GM12878 (cell line): Measurements from ENCODE around the gene ITGA4. TPM values are rescaled to one million over a fixed set of nuclear protein-coding genes. Genes with fewer than 3 reads are reported as not detected.

Experiments
- ATAC-seq: fragments of 200-7000 bp; cut with Tn5 transposase; 3 replicates; pipeline ENCODE4 v1.9.1; 2020; ENCODE audit warnings: mild to moderate bottlenecking, moderate library complexity
- BruUV-seq: library from RNA; stranded (reverse); fragments of 400-500 nt; replicated peaks from 2 replicates; lab custom pipeline; 2021; lab: Mats Ljungman, UMichigan
- CTCF ChIA-PET: fragments of 300-600 bp; sonication (Branson Sonifier 250); formaldehyde crosslinking; extraction: SDS; loops from one replicate; lab custom pipeline; 2021; ENCODE audit warnings: inconsistent platforms; lab: Yijun Ruan, JAX
- POLR2A ChIA-PET: fragments of 350-600 bp; formaldehyde crosslinking; extraction: SDS; loops from one replicate; lab custom pipeline; 2021; ENCODE audit warnings: inconsistent platforms; lab: Charles Lee
- RAD21 ChIA-PET: fragments of 300-600 bp; sonication (Branson Sonifier 250); formaldehyde crosslinking; loops from one replicate; lab custom pipeline; 2023; ENCODE audit warnings: antibody characterized with exemption; ENCODE audit not compliant: unreplicated experiment; lab: Charles Lee
- SMC1A ChIA-PET: fragments of 300-600 bp; sonication (Branson Sonifier 250); formaldehyde crosslinking; loops from one replicate; lab custom pipeline; 2023; ENCODE audit not compliant: unreplicated experiment, uncharacterized antibody; lab: Charles Lee
- DNase-seq: peaks from one replicate; pipeline ENCODE4 v3.0.0-alpha.2; 2011; ENCODE audit warnings: low read depth, low spot score
- FAIRE-seq: peaks from 3 replicates; lab custom pipeline; 2011; peaks lifted over from hg19 to GRCh38; lab: Jason Lieb, UNC
- H2AFZ ChIP-seq: 2 replicates; pipeline ENCODE4 v1.6.0; 2011; ENCODE audit warnings: low read depth, low read length, control low read depth; ENCODE audit not compliant: control insufficient read depth
- H3K27ac ChIP-seq: 2 replicates; pipeline ENCODE4 v1.5.1; 2011; ENCODE audit warnings: control low read depth; ENCODE audit not compliant: control insufficient read depth, insufficient read depth
- H3K27me3 ChIP-seq, 2 experiments: replicated peaks in 1 of 2; 2 replicates each; pipeline versions ENCODE4 v1.6.0 to v1.6.1; 2011; ENCODE audit warnings: low read length in 1 of 2; ENCODE audit not compliant: control insufficient read depth in 2 of 2, insufficient read depth in 2 of 2
- H3K36me3 ChIP-seq, 2 experiments: 2 replicates each; pipeline ENCODE4 v1.5.1; 2011; ENCODE audit warnings: low read length in 1 of 2; ENCODE audit not compliant: control insufficient read depth in 2 of 2, insufficient read depth in 2 of 2
- H3K4me1 ChIP-seq: 2 replicates; pipeline ENCODE4 v1.6.1; 2011; ENCODE audit warnings: mild to moderate bottlenecking, low read length, moderate library complexity, mixed read lengths; ENCODE audit not compliant: control insufficient read depth, insufficient read depth
- H3K4me2 ChIP-seq: 2 replicates; pipeline ENCODE4 v1.6.0; 2011; ENCODE audit warnings: control low read depth; ENCODE audit not compliant: control insufficient read depth, insufficient read depth
- H3K4me3 ChIP-seq: fragments of 200-600 bp; sonication (generic); 2 replicates; pipeline ENCODE4 v1.5.1; 2016
- H3K79me2 ChIP-seq: 2 replicates; pipeline ENCODE4 v1.6.0; 2011; ENCODE audit warnings: low read length; ENCODE audit not compliant: control insufficient read depth, insufficient read depth
- H3K9ac ChIP-seq: 2 replicates; pipeline ENCODE4 v1.8.0; 2011; ENCODE audit warnings: low read length, control low read depth, mixed read lengths; ENCODE audit not compliant: control insufficient read depth, insufficient read depth
- H3K9me3 ChIP-seq: replicated peaks from 3 replicates; pipeline ENCODE4 v1.5.1; 2011; ENCODE audit warnings: mild to moderate bottlenecking, low read length; ENCODE audit not compliant: control insufficient read depth, insufficient read depth
- H4K20me1 ChIP-seq: 2 replicates; pipeline ENCODE4 v1.6.0; 2011; ENCODE audit not compliant: control insufficient read depth, insufficient read depth
- ATF7 ChIP-seq: fragments of 450-650 bp; IDR thresholded peaks from 2 replicates; pipeline ENCODE4 v1.6.1; 2016; ENCODE audit warnings: low read depth, mild to moderate bottlenecking
- CBX3 ChIP-seq: fragments of 200-600 bp; sonication (generic); IDR thresholded peaks from 2 replicates; pipeline ENCODE4 v1.6.1; 2016; ENCODE audit warnings: low read depth, borderline replicate concordance
- GABPA ChIP-seq: IDR thresholded peaks from 2 replicates; pipeline ENCODE4 v1.6.1; 2014; ENCODE audit warnings: antibody characterized with exemption, low read depth, mild to moderate bottlenecking, inconsistent platforms
- JUND ChIP-seq: IDR thresholded peaks from 2 replicates; pipeline ENCODE4 v1.6.1; 2012; ENCODE audit warnings: low read depth, mild to moderate bottlenecking, low read length, improper control_type of control experiment, moderate library complexity
- LARP7 ChIP-seq: fragments of 450-650 bp; IDR thresholded peaks from 2 replicates; pipeline ENCODE4 v1.6.1; 2017; ENCODE audit warnings: mild to moderate bottlenecking
- MTA3 ChIP-seq: IDR thresholded peaks from 2 replicates; pipeline ENCODE4 v1.6.1; 2012; ENCODE audit warnings: low read length, inconsistent platforms, borderline replicate concordance
- PAX8 ChIP-seq: fragments of 450-650 bp; IDR thresholded peaks from 2 replicates; pipeline ENCODE4 v1.6.1; 2017; ENCODE audit warnings: mild to moderate bottlenecking, moderate library complexity
- RBBP5 ChIP-seq: fragments of 200-600 bp; sonication (generic); conservative IDR thresholded peaks from 2 replicates; pipeline ENCODE4 v1.6.1; 2016
- SIX5 ChIP-seq: IDR thresholded peaks from 2 replicates; pipeline ENCODE4 v1.6.1; 2011; ENCODE audit warnings: mild to moderate bottlenecking, low read depth, low read length, moderate library complexity; ENCODE audit not compliant: severe bottlenecking
- STAT1 ChIP-seq: fragments of 450-650 bp; conservative IDR thresholded peaks from 2 replicates; pipeline ENCODE4 v1.6.1; 2014; ENCODE audit warnings: antibody characterized with exemption, mild to moderate bottlenecking
- ZBED1 ChIP-seq: IDR thresholded peaks from 2 replicates; pipeline ENCODE4 v1.6.1; 2016; ENCODE audit warnings: borderline replicate concordance
- ZNF384 ChIP-seq: IDR thresholded peaks from 2 replicates; pipeline ENCODE4 v1.6.1; 2012; ENCODE audit warnings: low read depth, mild to moderate bottlenecking, low read length, improper control_type of control experiment, borderline replicate concordance
- WGBS: methylation state at CpG from one replicate; pipeline ENCODE4 v1.1.6; 2016; ENCODE audit warnings: low lambda C conversion rate; ENCODE audit not compliant: insufficient replicate concordance, insufficient coverage; ENCODE audit errors: missing lambda C conversion rate; 5-methylcytosine and 5-hydroxymethylcytosine counted together
- in situ Hi-C: fragments of 300-500 bp; cut with MboI; formaldehyde crosslinking; loops from 9 replicates; pipeline ENCODE4 v1.14.3; 2018; ENCODE audit warnings: mixed read lengths
- intact Hi-C: fragments of 100-400 bp; cut with micrococcal nuclease; formaldehyde crosslinking; loops from one replicate; pipeline ENCODE4 v1.14.2; 2022; ENCODE audit not compliant: unreplicated experiment
- polyA plus RNA-seq, 11 experiments: library from polyadenylated mRNA; depleted of rRNA in 4 of 11; unstranded in 6 of 11; stranded (reverse) in 5 of 11; fragments of >200 nt; fragmentation: Nextera tagmentation in 4 of 11; fragmentation: Illumina TruSeq in 1 of 11; extraction: Ambion mirVana in 4 of 11; extraction: Trizol in 1 of 11; gene quantifications; 1 replicate in 1 of 11; 2 replicates in 10 of 11; pipeline versions ENCODE4 v1.2.1 to v1.2.3, GENCODE V29; 2011 to 2016; ENCODE audit warnings: inconsistent platforms in 2 of 11, missing spikeins in 2 of 11, low read depth in 1 of 11
- total RNA-seq, 4 experiments: library from RNA; depleted of rRNA in 3 of 4; stranded (reverse); fragments of >200 nt in 3 of 4; fragmentation: Illumina TruSeq in 1 of 4; extraction: Trizol in 1 of 4; gene quantifications; 2 replicates each; pipeline versions ENCODE4 v1.2.1 to v1.2.3, GENCODE V29; 2013 to 2021
- TF ChIP-seq, protein P1 (sequence below): fragments of 450-650 bp; IDR thresholded peaks from 2 replicates; pipeline ENCODE4 v1.6.1; 2017; ENCODE audit warnings: borderline replicate concordance
- TF ChIP-seq, protein P2 (sequence below): IDR thresholded peaks from 2 replicates; pipeline ENCODE4 v1.6.1; 2011; ENCODE audit warnings: mild to moderate bottlenecking, low read depth, low read length, moderate library complexity; ENCODE audit not compliant: insufficient replicate concordance
- TF ChIP-seq, protein P3 (sequence below): IDR thresholded peaks from 2 replicates; pipeline ENCODE4 v1.6.1; 2012; ENCODE audit warnings: low read depth, low read length, improper control_type of control experiment
- TF ChIP-seq, protein P4 (sequence below): fragments of 450-650 bp; IDR thresholded peaks from 2 replicates; pipeline ENCODE4 v1.6.1; 2017; ENCODE audit warnings: low read depth, mild to moderate bottlenecking, moderate library complexity

The ITGA4 gene
- total and polyA plus RNA-seq, 10 of the 15 experiments (the other 5 are each of a cell fraction or from before 2014, with no cell fraction given), result 12.4 to 87.9 (median 63.5) TPM

DNA sequence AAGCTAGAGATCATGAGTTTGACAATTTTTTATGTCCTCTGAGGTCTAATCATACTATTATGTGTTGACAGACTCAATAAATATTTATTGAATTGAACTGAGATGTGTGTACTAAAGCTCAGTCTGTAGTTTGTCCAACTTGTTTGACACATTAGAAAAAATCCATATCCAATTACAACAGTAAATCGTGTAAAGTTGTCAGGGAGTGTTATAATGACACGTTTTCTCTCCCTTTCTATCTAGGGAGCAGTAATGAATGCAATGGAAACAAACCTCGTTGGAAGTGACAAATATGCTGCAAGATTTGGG, 28.4 kb downstream of the ITGA4 start:
- TF ChIP-seq STAT1 (no peak), JUND (no peak), PAX8 (no peak), ATF7 (no peak), ZBED1 (no peak), SIX5 (no peak), ZNF384 (no peak), LARP7 (no peak), GABPA (no peak), CBX3 (no peak), RBBP5 (no peak), MTA3 (no peak)
- TF ChIP-seq, protein P1, sequence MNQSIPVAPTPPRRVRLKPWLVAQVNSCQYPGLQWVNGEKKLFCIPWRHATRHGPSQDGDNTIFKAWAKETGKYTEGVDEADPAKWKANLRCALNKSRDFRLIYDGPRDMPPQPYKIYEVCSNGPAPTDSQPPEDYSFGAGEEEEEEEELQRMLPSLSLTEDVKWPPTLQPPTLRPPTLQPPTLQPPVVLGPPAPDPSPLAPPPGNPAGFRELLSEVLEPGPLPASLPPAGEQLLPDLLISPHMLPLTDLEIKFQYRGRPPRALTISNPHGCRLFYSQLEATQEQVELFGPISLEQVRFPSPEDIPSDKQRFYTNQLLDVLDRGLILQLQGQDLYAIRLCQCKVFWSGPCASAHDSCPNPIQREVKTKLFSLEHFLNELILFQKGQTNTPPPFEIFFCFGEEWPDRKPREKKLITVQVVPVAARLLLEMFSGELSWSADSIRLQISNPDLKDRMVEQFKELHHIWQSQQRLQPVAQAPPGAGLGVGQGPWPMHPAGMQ, result no peak
- TF ChIP-seq, protein P2, sequence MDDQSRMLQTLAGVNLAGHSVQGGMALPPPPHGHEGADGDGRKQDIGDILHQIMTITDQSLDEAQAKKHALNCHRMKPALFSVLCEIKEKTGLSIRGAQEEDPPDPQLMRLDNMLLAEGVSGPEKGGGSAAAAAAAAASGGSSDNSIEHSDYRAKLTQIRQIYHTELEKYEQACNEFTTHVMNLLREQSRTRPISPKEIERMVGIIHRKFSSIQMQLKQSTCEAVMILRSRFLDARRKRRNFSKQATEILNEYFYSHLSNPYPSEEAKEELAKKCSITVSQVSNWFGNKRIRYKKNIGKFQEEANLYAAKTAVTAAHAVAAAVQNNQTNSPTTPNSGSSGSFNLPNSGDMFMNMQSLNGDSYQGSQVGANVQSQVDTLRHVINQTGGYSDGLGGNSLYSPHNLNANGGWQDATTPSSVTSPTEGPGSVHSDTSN, result no peak
- TF ChIP-seq, protein P3, sequence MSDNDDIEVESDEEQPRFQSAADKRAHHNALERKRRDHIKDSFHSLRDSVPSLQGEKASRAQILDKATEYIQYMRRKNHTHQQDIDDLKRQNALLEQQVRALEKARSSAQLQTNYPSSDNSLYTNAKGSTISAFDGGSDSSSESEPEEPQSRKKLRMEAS, result no peak
- TF ChIP-seq, protein P4, sequence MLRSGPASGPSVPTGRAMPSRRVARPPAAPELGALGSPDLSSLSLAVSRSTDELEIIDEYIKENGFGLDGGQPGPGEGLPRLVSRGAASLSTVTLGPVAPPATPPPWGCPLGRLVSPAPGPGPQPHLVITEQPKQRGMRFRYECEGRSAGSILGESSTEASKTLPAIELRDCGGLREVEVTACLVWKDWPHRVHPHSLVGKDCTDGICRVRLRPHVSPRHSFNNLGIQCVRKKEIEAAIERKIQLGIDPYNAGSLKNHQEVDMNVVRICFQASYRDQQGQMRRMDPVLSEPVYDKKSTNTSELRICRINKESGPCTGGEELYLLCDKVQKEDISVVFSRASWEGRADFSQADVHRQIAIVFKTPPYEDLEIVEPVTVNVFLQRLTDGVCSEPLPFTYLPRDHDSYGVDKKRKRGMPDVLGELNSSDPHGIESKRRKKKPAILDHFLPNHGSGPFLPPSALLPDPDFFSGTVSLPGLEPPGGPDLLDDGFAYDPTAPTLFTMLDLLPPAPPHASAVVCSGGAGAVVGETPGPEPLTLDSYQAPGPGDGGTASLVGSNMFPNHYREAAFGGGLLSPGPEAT, result no peak
- no peak for FAIRE-seq
- H3K9ac ChIP-seq, result no peak overlapping the region
- ChIA-PET POLR2A (no interaction called here), SMC1A (interaction anchor here (1.3 kb wide), 1 partner anchor 11 kb away, joined by 4 read pairs; no protein-coding TSS in a partner anchor), CTCF (interaction anchor here (1.1 to 1.6 kb wide), 4 partner anchors 14 to 229 kb away, joined by 3 to 5 read pairs (median 3); no protein-coding TSS in a partner anchor), RAD21 (interaction anchor here (1.1 kb wide), 1 partner anchor 9 kb away, joined by 3 read pairs; no protein-coding TSS in a partner anchor)
- H4K20me1 ChIP-seq, result no peaks in the 10 kb centered on the region
- peaks cover 0 to 20% of the 10 kb centered on the region in 2 experiments for H3K36me3 ChIP-seq
- DNase-seq, result no peak
- WGBS, result 96% methylated on average over 3 of the region's 3 CpGs
- H3K9me3 ChIP-seq, result no peaks in the 10 kb centered on the region
- no peak overlapping the region for H3K4me3 ChIP-seq
- no peak overlapping the region for H2AFZ ChIP-seq
- H3K27ac ChIP-seq, result no peak overlapping the region
- H3K27me3 ChIP-seq, result no peaks in the 10 kb centered on the region
- no peaks in the 10 kb centered on the region for H3K4me1 ChIP-seq
- no peak for ATAC-seq
- intact Hi-C loops (no loop called here), in situ Hi-C loops (no loop called here)
- no peak overlapping the region for H3K4me2 ChIP-seq
- BruUV-seq, result no TSS peak
- no peaks in the 10 kb centered on the region for H3K79me2 ChIP-seq
